Stimulated activated CD8-positive, alpha-beta memory T cell treated with anti-CD3 and anti-CD28 coated beads, Interleukin-12 subunit alpha, Interleukin-12 subunit beta, amount 100 ng/mL, for 1 hour (primary cell): ENCODE results near the gene RCHY1.
"Not testable (repeated sequence)": the region's sequence is repeated elsewhere in the genome, so short reads cannot be mapped to it uniquely, and the experiment has no call there.

ENCODE experiments used
- DNase-seq: peaks from one replicate; pipeline ENCODE4 v3.0.0-alpha.2; 2020; ENCODE audit warnings: low read depth

The RCHY1 gene

GRCh38 chr4:75514131-75514948, at the start of gene RCHY1, which contains the start of gene THAP6:
Gene RCHY1 (minus strand): TSS chr4:75514403. CDS start chr4:75514286, 117 bp downstream.
Gene THAP6 (plus strand): TSS chr4:75514473. CDS start chr4:75515453, 980 bp downstream.
- peak; percentile 85 for DNase-seq

DNA sequence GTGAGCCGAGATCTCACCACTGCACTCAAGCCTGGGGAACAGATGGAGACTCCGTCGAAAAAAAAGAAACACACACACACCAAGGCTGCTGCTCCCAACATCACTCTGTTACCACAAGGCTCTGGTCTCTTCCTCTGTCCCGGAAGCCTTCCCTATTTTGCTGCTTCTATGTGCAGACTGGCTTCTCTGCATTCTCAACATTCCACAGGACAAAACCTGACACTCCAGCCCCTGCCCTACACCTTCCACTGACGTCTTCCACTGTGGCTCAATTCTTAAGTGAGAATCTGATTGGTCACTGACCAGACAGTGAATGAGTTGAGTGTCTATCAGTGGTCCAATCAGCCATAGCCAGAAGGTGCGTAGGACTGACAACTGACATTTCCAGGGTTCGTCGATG, 47.6 kb upstream of the RCHY1 start:
- no peak for DNase-seq

GRCh38 chr4:75557696-75558095, 43.5 kb upstream of the RCHY1 start:
- no peak for DNase-seq

DNA sequence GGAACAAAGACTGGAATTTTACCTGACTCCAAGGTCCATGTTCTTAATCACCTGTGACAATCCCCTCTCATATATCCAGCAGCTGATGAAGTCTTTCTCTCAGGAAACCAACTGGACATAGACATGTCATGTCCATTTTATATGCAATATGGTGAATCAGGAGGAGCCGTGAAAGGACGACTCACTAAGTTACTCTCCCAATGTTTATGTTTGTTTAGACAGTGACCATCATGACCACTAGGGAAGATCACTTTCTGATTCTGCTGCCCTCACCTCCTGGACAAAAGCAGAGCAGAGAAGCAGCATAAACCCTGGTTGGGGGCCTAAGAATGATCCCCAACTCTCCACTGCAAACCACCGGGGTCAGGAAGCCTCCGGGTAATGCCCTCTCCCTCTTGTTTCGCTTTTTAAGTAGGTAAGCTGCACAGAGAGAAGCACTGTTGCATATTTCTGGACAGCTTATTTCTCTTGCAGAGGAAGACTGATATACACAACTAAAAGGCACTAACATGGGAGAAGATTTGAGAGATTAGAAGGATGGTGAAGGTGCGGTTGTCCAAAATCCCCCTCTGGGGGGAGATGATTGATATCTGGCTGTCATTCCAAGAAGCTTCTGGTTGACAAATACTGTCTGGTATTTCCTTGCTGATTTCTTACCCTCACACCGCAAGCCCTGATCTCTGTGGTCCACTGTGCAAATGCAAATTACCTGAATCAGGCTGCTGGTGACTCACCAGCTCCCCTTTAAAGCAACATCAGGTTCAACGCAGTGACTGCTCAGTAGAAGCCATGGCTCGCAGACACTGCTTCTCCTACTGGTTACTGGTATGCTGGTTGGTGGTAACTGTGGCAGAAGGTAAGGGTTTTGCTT, 41.3 kb upstream of the RCHY1 start, which contains the start of gene ODAPH:
TSS of gene ODAPH (plus strand) at position 773 of the 871 bp plus-strand sequence. CDS start at position 790, 17 bp downstream.
- DNase-seq: no peak

DNA sequence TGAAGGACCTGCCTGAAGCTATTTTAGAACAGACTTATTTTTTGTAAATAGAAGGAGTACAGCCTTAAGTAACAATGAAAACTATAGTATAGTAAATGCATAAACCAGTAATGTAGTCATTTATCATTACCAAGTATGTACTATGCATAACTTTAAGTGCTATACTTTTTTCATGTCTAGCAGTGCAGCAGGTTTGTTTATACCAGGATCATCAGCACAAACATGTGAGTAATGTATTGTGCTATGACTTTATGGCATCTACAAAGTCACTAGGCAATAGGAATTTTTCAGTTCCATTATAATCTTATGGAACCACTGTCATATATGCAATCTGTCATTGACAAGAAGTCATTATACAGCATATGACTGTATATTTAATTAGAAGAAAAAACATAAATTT, 38.2 kb upstream of the RCHY1 start:
- DNase-seq: no peak

GRCh38 chr4:75549019-75549418, 34.8 kb upstream of the RCHY1 start:
- DNase-seq: no peak

- DNase-seq: no peak
These were observed 33.6 kb upstream of the RCHY1 start for GRCh38 chr4:75547647-75548387.

DNA sequence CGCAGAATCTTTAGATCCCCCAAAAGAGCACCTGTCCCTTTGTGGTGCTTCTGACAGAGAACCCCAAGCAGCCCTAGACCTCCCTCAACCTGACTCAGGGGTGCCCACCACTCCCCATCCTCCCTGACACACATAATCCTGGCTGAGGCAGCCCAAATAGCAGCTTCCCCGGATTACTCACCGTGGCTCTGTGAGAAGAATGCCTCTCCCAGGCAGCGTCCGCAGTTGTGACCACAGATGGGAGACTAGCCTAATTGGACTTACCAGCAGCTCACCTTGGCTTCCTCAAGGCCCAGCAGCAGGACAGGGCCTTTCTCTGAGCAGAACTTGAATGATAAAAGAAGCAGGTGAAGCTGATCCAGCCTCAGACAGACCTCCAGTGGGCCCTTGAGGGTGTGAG, 31.3 kb upstream of the RCHY1 start:
- no peak for DNase-seq

DNA sequence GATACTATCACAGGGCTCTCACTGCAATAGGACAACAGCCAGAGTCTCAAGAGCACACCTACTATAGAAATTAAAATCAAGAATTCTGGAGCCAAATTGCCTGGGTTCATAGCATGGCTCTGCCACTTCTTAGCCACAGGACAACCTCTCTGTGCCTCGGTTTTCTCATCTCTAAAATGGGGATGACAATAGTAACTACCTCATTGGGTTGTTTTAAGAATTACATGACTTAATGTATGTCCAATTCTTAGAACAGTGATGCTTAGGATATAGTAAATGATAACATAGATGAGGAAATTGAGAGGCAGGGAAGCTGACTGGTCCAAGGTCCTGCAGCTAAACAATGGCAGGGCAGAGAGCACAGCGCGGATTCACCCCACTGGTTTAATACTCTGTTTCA, 30.7 kb upstream of the RCHY1 start:
- no peak for DNase-seq

DNA sequence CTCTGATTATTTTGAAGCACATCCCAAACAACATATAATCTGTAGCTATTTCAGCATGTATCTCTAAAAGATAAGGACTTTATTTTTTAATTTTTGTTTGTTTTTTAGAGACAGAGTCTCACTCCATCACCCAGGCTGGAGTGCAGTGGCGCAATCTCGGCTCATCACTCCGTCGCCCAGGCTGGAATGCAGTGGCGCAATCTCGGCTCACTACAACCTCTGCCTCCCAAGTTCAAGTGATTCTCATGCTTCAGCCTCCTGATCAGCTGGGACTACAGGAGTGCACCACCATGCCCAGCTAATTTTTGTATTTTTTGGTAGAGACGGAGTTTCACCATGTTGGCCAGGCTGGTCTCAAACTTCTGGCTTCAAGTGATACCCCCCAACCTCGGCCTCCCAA, 30.0 kb upstream of the RCHY1 start:
- DNase-seq: not testable (repeated sequence)

- DNase-seq: no peak
These were observed 28.6 kb upstream of the RCHY1 start for GRCh38 chr4:75542824-75543223.

GRCh38 chr4:75537308-75537707, 23.1 kb upstream of the RCHY1 start:
- not testable (repeated sequence) for DNase-seq

DNA sequence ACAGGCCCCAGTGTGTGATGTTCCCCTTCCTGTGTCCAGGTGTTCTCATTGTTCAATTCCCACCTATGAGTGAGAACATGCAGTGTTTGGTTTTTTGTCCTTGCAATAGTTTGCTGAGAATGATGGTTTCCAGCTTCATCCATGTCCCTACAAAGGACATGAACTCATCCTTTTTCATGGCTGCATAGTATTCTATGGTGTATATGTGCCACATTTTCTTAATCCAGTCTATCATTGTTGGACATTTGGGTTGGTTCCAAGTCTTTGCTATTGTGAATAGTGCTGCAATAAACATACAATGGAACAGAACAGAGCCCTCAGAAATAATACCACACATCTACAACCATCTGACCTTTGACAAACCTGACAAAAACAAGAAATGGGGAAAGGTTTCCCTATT, 19.7 kb upstream of the RCHY1 start:
- DNase-seq: not testable (repeated sequence)

DNA sequence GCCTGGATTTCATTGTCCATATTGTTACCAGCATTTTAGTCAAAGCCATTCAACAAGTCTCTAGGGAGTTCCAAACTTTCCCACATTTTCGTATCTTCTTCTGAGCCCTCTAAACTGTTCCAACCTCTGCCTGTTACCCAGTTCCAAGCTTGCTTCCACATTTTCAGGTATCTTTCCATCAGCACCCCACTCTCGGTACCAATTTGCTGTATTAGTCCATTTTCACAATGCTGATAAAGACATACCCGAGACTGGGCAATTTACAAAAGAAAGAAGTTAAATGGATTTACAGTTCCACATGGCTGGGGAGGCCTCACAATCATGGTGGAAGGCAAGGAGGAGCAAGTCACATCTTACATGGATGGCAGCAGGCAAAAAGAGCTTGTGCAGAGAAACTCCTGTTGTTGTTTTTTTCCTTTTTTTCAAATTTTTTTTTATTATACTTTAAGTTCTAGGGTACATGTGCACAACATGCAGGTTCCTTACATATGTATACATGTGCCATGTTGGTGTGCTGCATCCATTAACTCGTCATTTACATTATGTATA, 19.2 kb upstream of the RCHY1 start:
- DNase-seq: not testable (repeated sequence)

GRCh38 chr4:75531536-75532143, 17.4 kb upstream of the RCHY1 start:
- not testable (repeated sequence) for DNase-seq

GRCh38 chr4:75530556-75531322, 16.5 kb upstream of the RCHY1 start:
- DNase-seq: no peak

DNA sequence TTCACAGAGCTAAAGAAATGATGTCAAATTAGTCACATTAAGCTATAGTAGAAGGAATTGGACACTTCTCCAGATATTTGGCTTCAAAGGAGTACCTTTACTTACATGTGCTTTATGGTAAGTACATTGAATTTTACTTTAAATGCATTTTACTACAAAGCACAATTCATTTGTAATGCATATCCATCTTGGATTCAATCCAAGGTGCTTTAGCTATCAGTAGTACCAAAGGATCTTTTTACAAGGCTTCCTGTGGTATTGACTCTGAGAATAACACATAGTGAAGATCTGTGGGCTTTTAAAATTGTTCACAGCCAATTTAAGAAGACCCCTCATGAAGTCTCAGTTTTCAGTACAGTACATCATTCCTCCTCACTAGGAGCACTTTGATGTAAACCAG, 13.3 kb upstream of the RCHY1 start:
- DNase-seq: no peak

GRCh38 chr4:75525910-75526309, 11.7 kb upstream of the RCHY1 start:
- no peak for DNase-seq

DNA sequence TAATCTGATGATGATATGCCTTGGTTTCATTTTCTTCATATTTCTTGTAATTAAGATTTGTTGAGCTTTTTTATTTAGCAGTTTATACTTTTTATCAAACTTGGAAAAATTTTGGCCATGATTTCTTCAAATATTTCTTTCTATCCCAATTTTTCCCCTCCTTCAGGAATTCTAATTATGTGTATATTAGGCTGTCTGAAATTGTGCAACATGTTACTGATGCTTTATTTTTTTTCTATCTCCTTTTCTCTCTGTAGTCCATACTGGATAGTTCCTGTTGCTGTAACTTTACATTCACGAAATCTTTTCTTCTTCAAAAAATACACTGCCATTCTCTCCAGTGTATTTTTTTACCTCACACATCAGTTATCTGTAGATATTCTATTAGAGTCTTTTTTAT, 10.9 kb upstream of the RCHY1 start:
- DNase-seq: no peak

DNA sequence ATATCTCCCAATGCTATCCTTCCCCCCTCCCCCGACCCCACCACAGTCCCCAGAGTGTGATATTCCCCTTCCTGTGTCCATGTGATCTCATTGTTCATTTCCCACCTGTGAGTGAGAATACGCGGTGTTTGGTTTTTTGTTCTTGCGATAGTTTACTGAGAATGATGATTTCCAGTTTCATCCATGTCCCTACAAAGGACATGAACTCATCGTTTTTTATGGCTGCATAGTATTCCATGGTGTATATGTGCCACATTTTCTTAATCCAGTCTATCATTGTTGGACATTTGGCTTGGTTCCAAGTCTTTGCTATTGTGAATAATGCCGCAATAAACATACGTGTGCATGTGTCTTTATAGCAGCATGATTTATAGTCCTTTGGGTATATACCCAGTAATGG, 5.2 kb upstream of the RCHY1 start:
- DNase-seq: not testable (repeated sequence)

DNA sequence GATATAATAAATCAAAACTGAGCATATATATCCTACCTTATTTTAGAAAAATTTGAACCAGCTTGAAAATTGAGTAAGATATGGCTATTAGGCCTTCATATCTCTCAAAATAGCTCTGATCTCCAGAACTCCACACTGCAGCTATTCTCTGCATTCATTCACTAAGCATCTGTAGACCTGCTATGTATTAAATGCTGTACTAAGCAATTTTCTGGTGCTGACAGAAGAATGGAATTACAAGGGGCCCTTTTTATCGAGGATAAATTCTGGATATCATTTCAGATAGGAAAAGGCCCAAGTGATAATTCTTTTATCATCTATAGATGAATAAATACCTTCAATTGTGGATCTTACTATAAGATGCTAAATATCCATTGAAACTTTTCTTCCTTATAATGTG, 1.9 kb upstream of the RCHY1 start:
- DNase-seq: no peak
